Endodermal cell (in vitro differentiated cells): ENCODE results near the gene CHORDC1. TPM values are rescaled to one million over a fixed set of nuclear protein-coding genes. Genes with fewer than 3 reads are reported as not detected.

Experiments
- DNase-seq: peaks from one replicate; pipeline ENCODE4 v3.0.0-alpha.2; 2017
- H3K27ac ChIP-seq: 2 replicates; pipeline ENCODE4 v1.5.1; 2013; ENCODE audit warnings: mild to moderate bottlenecking, low read depth, low read length, moderate library complexity
- H3K27me3 ChIP-seq: 2 replicates; pipeline ENCODE4 v1.6.1; 2013; ENCODE audit warnings: mild to moderate bottlenecking, low read length, moderate library complexity; ENCODE audit not compliant: insufficient read depth, control insufficient read depth, poor library complexity, severe bottlenecking
- H3K36me3 ChIP-seq: 2 replicates; pipeline ENCODE4 v1.7.0; 2013; ENCODE audit warnings: mild to moderate bottlenecking, low read length, moderate library complexity; ENCODE audit not compliant: control insufficient read depth, insufficient read depth
- H3K4me1 ChIP-seq: one replicate; pipeline ENCODE4 v1.7.0; 2013; ENCODE audit warnings: low read length; ENCODE audit not compliant: control insufficient read depth, insufficient read depth
- H3K4me3 ChIP-seq: 2 replicates; pipeline ENCODE4 v1.5.1; 2013; ENCODE audit warnings: mild to moderate bottlenecking, low read length, moderate library complexity
- H3K9ac ChIP-seq: 2 replicates; pipeline ENCODE4 v1.6.1; 2013; ENCODE audit warnings: mild to moderate bottlenecking, low read length, moderate library complexity; ENCODE audit not compliant: poor library complexity, severe bottlenecking; ENCODE audit errors: extremely low read depth
- H3K9me3 ChIP-seq: 2 replicates; pipeline ENCODE4 v1.6.1; 2013; ENCODE audit warnings: mild to moderate bottlenecking, low read length, moderate library complexity; ENCODE audit not compliant: control insufficient read depth
- H3K27ac Mint-ChIP-seq: 2 replicates; pipeline ENCODE4 v1.8.0; 2020; ENCODE audit warnings: mixed read lengths
- H3K27me3 Mint-ChIP-seq: 2 replicates; pipeline ENCODE4 v1.8.0; 2021; ENCODE audit warnings: mild to moderate bottlenecking, mixed read lengths; ENCODE audit not compliant: insufficient read depth
- H3K36me3 Mint-ChIP-seq: 2 replicates; pipeline ENCODE4 v1.8.0; 2020; ENCODE audit warnings: low read depth, mixed read lengths
- H3K4me1 Mint-ChIP-seq: 2 replicates; pipeline ENCODE4 v1.8.0; 2020; ENCODE audit warnings: mixed read lengths
- H3K4me3 Mint-ChIP-seq: 2 replicates; pipeline ENCODE4 v1.8.0; 2020; ENCODE audit warnings: mild to moderate bottlenecking, moderate library complexity, mixed read lengths
- H3K9me3 Mint-ChIP-seq: 2 replicates; pipeline ENCODE4 v1.8.0; 2020; ENCODE audit warnings: mild to moderate bottlenecking, mixed read lengths
- CTCF ChIP-seq: fragments of 200-600 bp; sonication (generic); conservative IDR thresholded peaks from 2 replicates; pipeline ENCODE4 v1.5.0; 2021; ENCODE audit warnings: antibody characterized with exemption, mild to moderate bottlenecking
- WGBS, 2 experiments: methylation state at CpG; one replicate each; pipeline versions ENCODE4 v1.1.5 to v1.1.7; 2013; ENCODE audit warnings: missing lambda C conversion rate in 2 of 2, mixed read lengths in 1 of 2; ENCODE audit not compliant: insufficient coverage in 1 of 2, insufficient read length in 1 of 2; 5-methylcytosine and 5-hydroxymethylcytosine counted together
- total RNA-seq, 2 donors: library from RNA; stranded (reverse); fragmentation: NEBNext Ultra II Directional in 1 of 2; extraction: Animal tissue kit (Norgen Biotek cat#: 25700) in 1 of 2; gene quantifications; 2 replicates in 1 of 2; 3 replicates in 1 of 2; pipeline ENCODE4 v1.2.1, GENCODE V29; 2021

Gene CHORDC1
- total RNA-seq, 2 donors from 2014 or later: 54.6 to 56.9 TPM

GRCh38 chr11:90229791-90230190 lies 6.9 kb upstream of the CHORDC1 start:
- no peaks in the 10 kb centered on the region for H3K27me3 ChIP-seq
- Mint-ChIP-seq H3K27ac (no peak overlapping the region), H3K36me3 (no peaks in the 10 kb centered on the region), H3K4me3 (no peak overlapping the region), H3K27me3 (no peaks in the 10 kb centered on the region), H3K4me1 (peaks cover 3% of the 10 kb centered on the region), H3K9me3 (peaks cover 13% of the 10 kb centered on the region)
- H3K9ac ChIP-seq: no peak overlapping the region
- no peak for TF ChIP-seq CTCF
- H3K27ac ChIP-seq: no peak overlapping the region
- H3K4me3 ChIP-seq: no peak overlapping the region
- peaks cover 3% of the 10 kb centered on the region for H3K4me1 ChIP-seq
- H3K9me3 ChIP-seq: peaks cover 7% of the 10 kb centered on the region
- WGBS, 2 experiments: 88 to 89% methylated on average over 1 of the region's 1 CpG
- no peaks in the 10 kb centered on the region for H3K36me3 ChIP-seq
- DNase-seq: no peak

DNA sequence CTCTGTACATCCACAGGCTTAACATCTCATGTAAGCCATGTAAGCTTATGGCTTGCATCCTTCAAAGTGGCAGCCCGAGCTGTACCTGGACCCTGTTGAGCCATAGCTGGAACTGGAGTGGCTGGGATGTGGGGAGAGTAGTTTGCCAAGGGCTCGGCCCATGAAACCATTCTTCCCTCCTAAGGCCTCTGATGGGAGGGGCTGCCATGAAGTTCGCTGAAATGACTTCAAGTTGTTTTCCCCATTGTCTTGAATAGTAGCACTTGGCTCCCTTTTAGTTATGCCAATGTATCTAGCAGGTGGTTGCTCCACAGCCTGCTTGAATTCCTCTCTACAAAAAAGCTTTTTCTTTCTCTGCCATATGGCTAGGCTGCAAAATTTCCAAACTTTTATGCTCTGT lies 5.2 kb upstream of the CHORDC1 start:
- no peak for TF ChIP-seq CTCF

GRCh38 chr11:90223248-90223585 lies 368 bp upstream of the CHORDC1 start:
- WGBS, 2 experiments: 0 to 3% methylated on average over 5 to 12 of the region's 12 CpGs

More for the DNA sequence above, 5.2 kb upstream of the CHORDC1 start:
- no peak overlapping the region for H3K27ac Mint-ChIP-seq
- peaks cover 10% of the 10 kb centered on the region for H3K4me1 Mint-ChIP-seq
- H3K4me3 Mint-ChIP-seq: no peak overlapping the region
- H3K4me3 ChIP-seq: no peak overlapping the region
- peaks cover 13% of the 10 kb centered on the region for H3K9me3 Mint-ChIP-seq
- no peak overlapping the region for H3K27ac ChIP-seq
- no peaks in the 10 kb centered on the region for H3K36me3 ChIP-seq
- DNase-seq: no peak
- H3K36me3 Mint-ChIP-seq: no peaks in the 10 kb centered on the region
- no peaks in the 10 kb centered on the region for H3K27me3 ChIP-seq
- WGBS, 2 experiments: 86% methylated on average over 3 of the region's 3 CpGs; no CpG with 5 or more reads in 1 of the 2 experiments
- H3K9ac ChIP-seq: no peak overlapping the region
- H3K9me3 ChIP-seq: peaks cover 7% of the 10 kb centered on the region
- H3K4me1 ChIP-seq: no peaks in the 10 kb centered on the region
- H3K27me3 Mint-ChIP-seq: no peaks in the 10 kb centered on the region

More at GRCh38 chr11:90223248-90223585, 368 bp upstream of the CHORDC1 start:
- peak overlapping the region; percentile 76 for H3K9ac ChIP-seq
- peak overlapping the region; percentile 93 for H3K4me3 ChIP-seq
- peak overlapping the region; percentile 86 for H3K27ac ChIP-seq
- H3K36me3 Mint-ChIP-seq: peaks cover 22% of the 10 kb centered on the region
- H3K4me1 Mint-ChIP-seq: peaks cover 25% of the 10 kb centered on the region
- H3K36me3 ChIP-seq: peaks cover 19% of the 10 kb centered on the region
- peak overlapping the region; percentile 93 for H3K27ac Mint-ChIP-seq
- peaks cover 4% of the 10 kb centered on the region for H3K4me1 ChIP-seq
- no peaks in the 10 kb centered on the region for H3K27me3 Mint-ChIP-seq
- H3K27me3 ChIP-seq: no peaks in the 10 kb centered on the region
- H3K4me3 Mint-ChIP-seq: peak overlapping the region; percentile 92
- DNase-seq: no peak
- H3K9me3 ChIP-seq: peaks cover 21% of the 10 kb centered on the region
- no peak for TF ChIP-seq CTCF
- H3K9me3 Mint-ChIP-seq: peaks cover 16% of the 10 kb centered on the region
